Raji (cell line): ENCODE data around the gene IP6K3.

Experiments used
- POLR2A ChIP-seq: IDR thresholded peaks from 2 replicates; pipeline ENCODE4 v1.6.1; 2011; ENCODE audit warnings: low read depth, low read length, control low read depth; ENCODE audit not compliant: insufficient read depth

The IP6K3 gene

GRCh38 chr6:33690766-33691165 lies 55.9 kb downstream of the IP6K3 start:
- no peak for TF ChIP-seq POLR2A

DNA sequence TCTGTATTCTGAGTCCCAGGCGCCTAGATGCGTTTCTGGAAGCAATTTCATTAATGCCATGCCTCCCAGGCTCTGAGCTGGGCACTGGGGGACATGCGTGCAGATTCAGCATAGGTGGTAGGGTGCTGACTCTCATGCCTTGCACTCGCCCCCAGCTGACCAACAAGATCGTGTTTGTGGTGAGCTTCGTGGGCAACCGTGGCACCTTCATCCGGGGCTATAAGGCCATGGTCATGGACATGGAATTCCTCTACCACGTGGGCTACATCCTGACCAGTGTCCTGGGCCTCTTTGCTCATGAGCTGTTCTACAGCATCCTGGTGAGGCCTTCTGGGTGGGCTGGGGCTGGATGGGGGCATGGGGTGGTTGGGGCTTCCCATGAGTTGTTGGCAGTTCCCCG lies 56.8 kb downstream of the IP6K3 start:
- no peak for TF ChIP-seq POLR2A

DNA sequence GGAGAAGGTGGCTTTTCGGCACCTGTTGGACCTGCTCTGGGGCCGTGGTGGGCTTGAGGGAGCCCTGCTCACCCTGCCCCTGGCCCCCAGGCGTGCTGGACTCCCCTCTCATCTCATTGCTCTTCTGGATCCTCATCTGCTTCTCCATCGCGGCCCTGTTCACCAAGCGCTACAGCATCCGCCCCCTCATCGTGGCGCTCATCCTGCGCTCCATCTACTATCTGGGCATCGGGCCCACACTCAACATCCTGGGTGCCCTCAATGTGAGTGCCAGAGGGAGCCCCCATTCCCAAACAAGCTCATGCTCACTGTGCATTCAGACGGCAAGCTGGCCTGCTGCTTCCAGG lies 57.6 kb downstream of the IP6K3 start:
- no peak for TF ChIP-seq POLR2A

DNA sequence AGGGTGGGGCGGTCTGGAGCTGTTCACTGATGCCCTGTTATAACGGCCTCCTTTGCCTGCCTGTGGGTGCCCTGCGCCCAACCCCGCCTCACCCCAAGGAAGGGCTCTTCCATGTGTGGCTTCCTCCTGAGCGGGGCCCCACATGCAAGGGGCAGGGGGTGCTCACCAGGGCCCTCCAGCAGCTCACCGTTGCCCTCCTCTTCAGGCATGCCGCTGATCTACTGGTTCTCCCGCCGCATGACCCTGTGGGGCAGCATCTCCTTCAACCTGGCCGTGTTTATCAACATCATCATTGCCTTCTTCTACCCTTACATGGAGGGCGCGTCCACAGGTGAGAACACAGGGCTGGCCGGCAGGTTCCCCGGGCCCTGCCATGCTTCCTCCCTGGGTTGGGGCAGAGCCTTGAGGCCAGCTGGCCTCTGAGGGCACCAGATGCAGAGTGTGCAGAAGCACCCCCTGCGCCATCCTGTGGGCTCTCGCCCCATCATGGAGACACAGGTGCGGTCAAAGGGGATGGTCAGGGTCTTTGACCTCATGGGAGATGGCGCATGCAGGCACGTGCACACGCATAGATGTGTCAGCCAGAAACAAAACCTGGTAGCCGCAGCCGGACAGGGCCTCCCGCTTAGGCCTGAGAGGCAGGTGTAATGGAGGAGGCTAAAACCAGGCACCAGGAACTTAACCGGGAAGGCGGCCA lies 58.1 kb downstream of the IP6K3 start:
- no peak for TF ChIP-seq POLR2A

GRCh38 chr6:33688006-33688405 lies 58.7 kb downstream of the IP6K3 start:
- no peak for TF ChIP-seq POLR2A

DNA sequence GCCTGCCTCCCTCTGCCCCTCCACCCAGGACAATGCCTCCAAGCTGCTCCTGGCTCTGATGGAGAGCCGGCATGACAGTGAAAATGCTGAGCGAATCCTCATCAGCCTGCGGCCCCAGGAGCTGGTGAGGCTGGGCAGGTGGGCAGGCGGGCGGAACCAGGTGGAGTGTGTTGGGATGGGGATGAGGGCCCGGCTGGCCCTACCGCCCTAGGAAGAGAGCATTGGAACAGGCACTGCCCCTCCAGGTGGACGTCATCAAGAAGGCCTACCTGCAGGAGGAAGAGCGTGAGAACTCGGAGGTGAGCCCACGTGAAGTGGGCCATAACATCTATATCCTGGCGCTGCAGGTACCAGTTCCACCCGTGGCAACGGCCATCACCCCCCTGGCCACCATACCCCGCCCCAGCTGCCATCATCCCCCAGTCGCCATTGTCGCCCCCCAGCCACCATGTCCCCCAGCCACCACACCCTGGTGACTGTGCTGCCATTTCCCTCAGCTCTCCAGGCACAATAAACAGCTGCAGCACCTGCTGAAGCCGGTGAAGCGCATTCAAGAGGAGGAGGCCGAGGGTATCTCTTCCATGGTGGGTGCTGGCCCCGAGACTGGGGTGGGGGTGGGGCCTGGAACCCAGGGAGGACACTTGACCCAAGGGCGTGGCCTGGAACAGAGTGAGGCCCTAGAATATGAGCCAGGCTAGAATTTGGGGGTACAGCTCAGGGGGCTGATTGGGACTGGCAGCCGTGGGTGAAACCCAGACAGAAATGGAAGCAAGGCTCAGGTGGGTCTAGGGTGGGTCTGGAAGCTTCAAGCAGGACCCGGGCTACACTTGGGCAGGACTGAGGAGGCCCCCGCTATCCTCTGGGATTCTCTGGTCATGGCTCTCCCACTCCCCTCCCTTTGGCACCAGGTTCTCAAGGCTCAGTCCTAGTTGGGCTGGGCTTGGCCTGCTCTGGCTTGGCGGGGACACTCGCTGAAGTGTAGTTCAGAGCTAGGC lies 59.4 kb downstream of the IP6K3 start:
- no peak for TF ChIP-seq POLR2A

GRCh38 chr6:33686225-33686924 lies 60.3 kb downstream of the IP6K3 start:
- TF ChIP-seq POLR2A: no peak

DNA sequence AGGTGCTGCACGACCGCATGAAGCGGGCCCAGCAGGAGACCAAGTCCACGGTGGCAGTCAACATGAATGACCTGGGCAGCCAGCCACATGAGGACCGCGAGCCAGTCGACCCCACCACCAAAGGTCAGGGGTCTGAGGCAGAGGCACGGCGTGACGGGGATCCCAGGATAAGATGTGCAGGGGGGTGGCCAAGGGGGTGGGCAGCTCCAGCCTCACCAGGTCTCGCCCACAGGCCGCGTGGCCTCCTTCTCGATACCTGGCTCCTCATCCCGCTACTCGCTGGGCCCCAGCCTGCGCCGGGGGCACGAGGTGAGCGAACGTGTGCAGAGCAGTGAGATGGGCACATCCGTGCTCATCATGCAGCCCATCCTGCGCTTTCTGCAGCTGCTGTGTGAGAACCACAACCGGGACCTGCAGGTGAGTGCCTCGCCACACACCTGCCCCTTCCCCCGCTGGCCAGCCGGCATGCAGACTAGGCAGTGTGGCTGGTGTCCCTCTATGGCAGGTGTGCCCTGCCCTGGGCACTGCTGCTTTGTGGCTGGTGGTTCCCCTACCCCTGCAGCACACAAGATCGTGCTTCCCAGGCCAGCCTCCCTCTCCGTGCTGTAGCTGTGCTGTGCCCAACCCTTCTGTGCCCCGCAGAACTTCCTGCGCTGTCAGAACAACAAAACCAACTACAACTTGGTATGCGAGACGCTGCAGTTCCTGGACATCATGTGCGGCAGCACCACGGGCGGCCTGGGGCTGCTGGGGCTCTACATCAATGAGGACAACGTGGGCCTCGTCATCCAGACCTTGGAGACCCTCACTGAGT lies 61.1 kb downstream of the IP6K3 start:
- no peak for TF ChIP-seq POLR2A

- TF ChIP-seq POLR2A: no peak
Observed at GRCh38 chr6:33684983-33685382, 61.7 kb downstream of the IP6K3 start.

GRCh38 chr6:33684428-33684896 lies 62.2 kb downstream of the IP6K3 start:
- no peak for TF ChIP-seq POLR2A

DNA sequence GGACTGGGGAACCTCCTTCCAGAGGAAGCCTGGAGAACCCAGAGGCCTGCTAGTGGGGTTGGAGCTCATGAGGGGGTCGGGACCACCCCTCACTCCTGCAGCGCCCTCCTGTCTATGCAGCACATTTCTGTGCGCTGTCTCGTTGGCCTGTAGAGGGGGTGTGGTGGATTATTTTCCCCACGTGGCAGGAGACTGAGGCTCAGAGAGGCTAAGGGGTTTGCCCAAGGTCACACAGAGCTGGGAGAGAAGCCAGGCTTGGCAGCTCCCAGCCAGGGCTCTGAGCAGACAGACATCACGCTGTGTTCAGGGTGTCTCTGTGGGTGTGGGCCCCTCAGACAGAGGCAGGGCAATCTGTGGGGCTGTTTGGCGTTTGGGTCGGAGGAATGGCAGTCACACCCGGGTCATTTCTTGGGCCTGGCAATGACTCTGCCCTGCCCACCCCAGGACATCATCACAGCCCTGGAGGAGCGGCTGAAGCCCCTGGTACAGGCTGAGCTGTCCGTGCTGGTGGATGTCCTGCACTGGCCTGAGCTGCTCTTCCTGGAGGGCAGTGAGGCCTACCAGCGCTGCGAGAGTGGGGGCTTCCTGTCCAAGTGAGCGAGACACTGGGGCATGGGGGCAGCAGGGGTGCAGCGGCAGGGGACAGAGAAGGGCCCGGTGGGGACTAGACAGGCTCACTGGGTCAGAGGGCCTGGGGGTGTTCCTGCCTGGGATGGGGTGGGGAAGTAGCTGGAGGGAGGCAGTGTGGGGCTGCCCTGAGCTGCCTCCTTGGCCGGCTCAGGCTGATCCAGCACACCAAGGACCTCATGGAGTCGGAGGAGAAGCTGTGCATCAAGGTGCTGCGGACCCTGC lies 62.9 kb downstream of the IP6K3 start:
- TF ChIP-seq POLR2A: no peak

- TF ChIP-seq POLR2A: no peak
Observed at GRCh38 chr6:33683051-33683571, 63.6 kb downstream of the IP6K3 start.

GRCh38 chr6:33682341-33682740 lies 64.4 kb downstream of the IP6K3 start:
- TF ChIP-seq POLR2A: no peak
